Mesothelial cell of epicardium (in vitro differentiated cells): ENCODE measurements around the gene PRSS33. TPM values are rescaled to one million over a fixed set of nuclear protein-coding genes. Genes with fewer than 3 reads are reported as not detected.

Experiments used
- DNase-seq, 2 experiments: peaks; one replicate each; pipeline ENCODE4 v3.0.0; 2021; ENCODE audit warnings: low spot score in 2 of 2; ENCODE audit not compliant: unreplicated experiment in 2 of 2
- H3K27ac Mint-ChIP-seq: 2 replicates; pipeline ENCODE4 v1.8.0; 2021; ENCODE audit warnings: mixed read lengths
- H3K27me3 Mint-ChIP-seq: 2 replicates; pipeline ENCODE4 v1.8.0; 2021; ENCODE audit warnings: low read depth, mixed read lengths
- H3K36me3 Mint-ChIP-seq: 2 replicates; pipeline ENCODE4 v1.8.0; 2021; ENCODE audit warnings: mixed read lengths
- H3K4me1 Mint-ChIP-seq: 2 replicates; pipeline ENCODE4 v1.8.0; 2021; ENCODE audit warnings: mixed read lengths
- H3K4me3 Mint-ChIP-seq: 2 replicates; pipeline ENCODE4 v1.8.0; 2021; ENCODE audit warnings: mild to moderate bottlenecking, moderate library complexity, mixed read lengths
- H3K9me3 Mint-ChIP-seq: 2 replicates; pipeline ENCODE4 v1.8.0; 2021; ENCODE audit warnings: mixed read lengths
- total RNA-seq: library from RNA; stranded (reverse); gene quantifications from 3 replicates; pipeline ENCODE4 v1.2.1, GENCODE V29; 2021
- TF ChIP-seq, protein P1 (sequence below): fragments of 200-600 bp; sonication (generic); IDR thresholded peaks from one replicate; pipeline ENCODE4 v1.5.0; 2021; ENCODE audit warnings: antibody characterized with exemption; ENCODE audit not compliant: unreplicated experiment

Gene PRSS33
- total RNA-seq, 1 donor from 2014 or later: not detected

DNA sequence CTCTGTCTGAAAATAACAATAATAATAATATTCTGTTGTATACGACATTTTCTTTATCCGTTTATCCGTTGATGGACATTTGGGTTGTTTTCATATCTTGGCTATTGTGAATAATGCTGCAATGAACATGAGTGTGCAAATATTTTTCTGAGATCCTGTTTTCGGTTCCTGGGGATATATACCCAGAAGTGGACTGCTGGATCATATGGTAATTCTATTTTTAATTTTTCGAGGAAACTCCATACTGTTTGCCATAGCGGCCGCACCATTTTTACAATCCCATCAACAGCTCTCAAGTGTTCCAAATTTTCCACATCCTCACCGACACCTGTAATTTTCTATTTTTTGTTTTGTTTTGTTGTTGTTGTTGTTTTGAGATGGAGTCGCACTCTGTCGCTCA is 5.6 kb upstream of the PRSS33 start:
- H3K9me3 Mint-ChIP-seq: no peaks in the 10 kb centered on the region
- H3K27me3 Mint-ChIP-seq: peaks cover 53% of the 10 kb centered on the region
- no peaks in the 10 kb centered on the region for H3K4me1 Mint-ChIP-seq
- DNase-seq: no peak
- no peaks in the 10 kb centered on the region for H3K36me3 Mint-ChIP-seq
- TF ChIP-seq, protein P1, sequence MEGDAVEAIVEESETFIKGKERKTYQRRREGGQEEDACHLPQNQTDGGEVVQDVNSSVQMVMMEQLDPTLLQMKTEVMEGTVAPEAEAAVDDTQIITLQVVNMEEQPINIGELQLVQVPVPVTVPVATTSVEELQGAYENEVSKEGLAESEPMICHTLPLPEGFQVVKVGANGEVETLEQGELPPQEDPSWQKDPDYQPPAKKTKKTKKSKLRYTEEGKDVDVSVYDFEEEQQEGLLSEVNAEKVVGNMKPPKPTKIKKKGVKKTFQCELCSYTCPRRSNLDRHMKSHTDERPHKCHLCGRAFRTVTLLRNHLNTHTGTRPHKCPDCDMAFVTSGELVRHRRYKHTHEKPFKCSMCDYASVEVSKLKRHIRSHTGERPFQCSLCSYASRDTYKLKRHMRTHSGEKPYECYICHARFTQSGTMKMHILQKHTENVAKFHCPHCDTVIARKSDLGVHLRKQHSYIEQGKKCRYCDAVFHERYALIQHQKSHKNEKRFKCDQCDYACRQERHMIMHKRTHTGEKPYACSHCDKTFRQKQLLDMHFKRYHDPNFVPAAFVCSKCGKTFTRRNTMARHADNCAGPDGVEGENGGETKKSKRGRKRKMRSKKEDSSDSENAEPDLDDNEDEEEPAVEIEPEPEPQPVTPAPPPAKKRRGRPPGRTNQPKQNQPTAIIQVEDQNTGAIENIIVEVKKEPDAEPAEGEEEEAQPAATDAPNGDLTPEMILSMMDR: no peak
- H3K4me3 Mint-ChIP-seq: no peak overlapping the region
- H3K27ac Mint-ChIP-seq: no peak overlapping the region

DNA sequence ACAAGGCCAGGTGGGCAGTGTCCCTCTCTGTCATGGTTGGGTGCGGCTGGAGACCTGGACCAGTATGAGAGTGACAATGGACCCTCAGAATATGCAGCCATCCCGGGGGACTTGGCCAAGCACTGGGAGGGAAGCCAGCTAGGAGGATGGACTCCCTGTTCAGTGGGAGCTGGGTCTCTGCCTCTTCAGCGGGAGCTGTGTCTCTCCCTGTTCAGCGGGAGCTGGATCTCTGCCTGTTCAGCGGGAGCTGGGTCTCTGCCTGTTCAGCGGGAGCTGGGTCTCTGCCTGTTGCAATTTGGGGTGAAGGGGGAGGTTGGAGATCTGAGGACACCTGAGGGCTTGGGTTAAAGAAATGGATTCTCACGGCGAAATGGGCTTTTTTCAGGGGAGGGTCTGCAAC is 3.8 kb upstream of the PRSS33 start:
- TF ChIP-seq, protein P1: no peak
- DNase-seq: no peak
- Mint-ChIP-seq H3K9me3 (no peaks in the 10 kb centered on the region), H3K36me3 (no peaks in the 10 kb centered on the region), H3K27ac (no peak overlapping the region), H3K4me1 (no peaks in the 10 kb centered on the region), H3K27me3 (peaks cover 48% of the 10 kb centered on the region), H3K4me3 (no peak overlapping the region)

DNA sequence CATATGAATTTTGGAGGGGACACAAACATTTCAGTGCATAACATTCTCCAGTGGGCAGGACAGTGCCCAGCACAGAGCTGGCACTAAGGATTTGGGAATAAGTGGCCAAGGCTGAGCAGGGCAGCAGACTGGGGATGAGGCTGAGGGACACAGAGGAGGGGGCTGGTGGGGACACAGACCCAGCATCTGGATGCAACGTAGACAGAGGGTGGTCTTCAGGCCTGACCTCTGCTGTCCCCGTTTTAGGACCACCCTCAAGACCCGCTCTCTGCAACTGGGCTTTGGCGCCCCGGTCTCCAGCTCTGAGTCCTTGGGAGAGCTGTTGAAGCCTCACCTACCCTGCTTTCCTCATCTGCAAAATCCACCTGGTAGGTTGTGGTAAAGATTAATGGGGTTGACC is 3.3 kb upstream of the PRSS33 start:
- peaks cover 45% of the 10 kb centered on the region for H3K27me3 Mint-ChIP-seq
- no peaks in the 10 kb centered on the region for H3K4me1 Mint-ChIP-seq
- no peak overlapping the region for H3K4me3 Mint-ChIP-seq
- H3K9me3 Mint-ChIP-seq: no peaks in the 10 kb centered on the region
- DNase-seq: no peak
- no peaks in the 10 kb centered on the region for H3K36me3 Mint-ChIP-seq
- TF ChIP-seq, protein P1: no peak
- H3K27ac Mint-ChIP-seq: no peak overlapping the region

DNA sequence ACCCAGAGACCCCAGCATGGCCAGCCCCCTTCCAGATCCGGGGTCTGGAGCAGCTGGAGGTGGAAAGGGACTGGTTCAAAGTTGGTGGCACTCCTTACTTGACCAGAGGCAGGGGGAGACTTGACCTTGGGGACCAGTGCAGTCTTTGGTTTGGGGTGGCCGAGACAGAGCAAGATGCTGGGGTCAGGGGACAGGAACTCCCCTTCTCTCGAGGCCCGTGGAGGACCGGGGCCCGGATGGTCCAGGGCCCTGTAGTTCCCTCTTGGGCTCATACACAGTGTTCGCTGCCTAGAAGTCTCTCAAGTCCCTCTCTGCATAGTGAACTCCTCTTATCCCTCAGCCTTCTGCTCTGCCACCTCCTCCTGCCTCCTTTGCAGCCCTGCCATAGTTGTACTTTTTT is 601 bp upstream of the PRSS33 start:
- no peaks in the 10 kb centered on the region for H3K36me3 Mint-ChIP-seq
- no peak for DNase-seq
- TF ChIP-seq, protein P1: no peak
- H3K4me3 Mint-ChIP-seq: no peak overlapping the region
- H3K4me1 Mint-ChIP-seq: no peaks in the 10 kb centered on the region
- H3K27ac Mint-ChIP-seq: no peak overlapping the region
- no peaks in the 10 kb centered on the region for H3K9me3 Mint-ChIP-seq
- peaks cover 32% of the 10 kb centered on the region for H3K27me3 Mint-ChIP-seq

DNA sequence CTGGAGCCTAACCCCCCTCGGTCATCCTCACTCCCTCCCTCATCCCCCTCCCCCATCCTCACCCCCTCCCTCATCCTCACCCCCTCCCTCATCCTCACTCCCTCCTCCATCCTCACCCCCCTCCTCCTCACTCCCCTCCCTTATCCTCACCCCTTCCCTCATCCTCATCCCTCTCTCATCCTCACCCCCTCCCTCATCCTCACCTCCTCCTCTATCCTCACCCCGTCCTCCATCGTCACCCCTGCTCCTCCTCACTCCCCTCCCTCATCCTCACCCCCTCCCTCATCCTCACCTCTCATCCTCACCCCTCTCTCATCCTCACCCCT is 571 bp downstream of the PRSS33 start:
- H3K27me3 Mint-ChIP-seq: peaks cover 26% of the 10 kb centered on the region
- no peaks in the 10 kb centered on the region for H3K9me3 Mint-ChIP-seq
- no peak overlapping the region for H3K4me3 Mint-ChIP-seq
- H3K36me3 Mint-ChIP-seq: no peaks in the 10 kb centered on the region
- DNase-seq: no peak
- TF ChIP-seq, protein P1: no peak
- H3K4me1 Mint-ChIP-seq: no peaks in the 10 kb centered on the region
- H3K27ac Mint-ChIP-seq: no peak overlapping the region
